Heart left ventricle (tissue), 13 donors: ENCODE results near the gene COL19A1.

Experiments used
- POLR2A ChIP-seq, 2 donors: fragments of 450-650 bp; IDR thresholded peaks; one replicate each; pipeline ENCODE4 v1.6.1; 2017; ENCODE audit warnings: antibody characterized with exemption in 2 of 2, mild to moderate bottlenecking in 2 of 2, moderate library complexity in 2 of 2
- TF ChIP-seq, protein P1 (sequence below), 12 donors: fragments of 200-600 bp; sonication (generic) in 4 of 12; IDR thresholded peaks; one replicate each; pipeline versions ENCODE4 v1.5.0 to v1.8.0; 2018 to 2022; ENCODE audit warnings: antibody characterized with exemption in 12 of 12, mild to moderate bottlenecking in 5 of 12
- donor health status: ischemic (EF 13 %, LVEDD 7.1; RV severe dilation, severe dysfunction).
- donor health status: DM: no; HTN: yes; CAD: no.
- donor health status: DM: no; HTN: no; CAD: no.
- donor health status: ischemic (EF 25% LVEDD 6.9; RV normal size, moderate dysfunction).
- donor health status: ischemic (EF 25% LVEDD 5.7; RV mildly dilated, moderate dysfunction).
- donor health status: ischemic (EF 35%, LVEDD 5.7; RV mildly dilated, moderate dysfunction).
- donor health status: nonischemic (EF 11% LVEDD 7.7; RV severe dilation, severe dysfunction).
- donor health status: DM: yes; HTN: yes; CAD: no.
- donor health status: PGD.
- donor health status: ischemic (EF 29% LVEDD 5.4; RV normal size, mild dysfunction).
- donor health status: nonischemic (EF 23%, LVEDD 6.1; RV moderate dilation, normal function).

DNA sequence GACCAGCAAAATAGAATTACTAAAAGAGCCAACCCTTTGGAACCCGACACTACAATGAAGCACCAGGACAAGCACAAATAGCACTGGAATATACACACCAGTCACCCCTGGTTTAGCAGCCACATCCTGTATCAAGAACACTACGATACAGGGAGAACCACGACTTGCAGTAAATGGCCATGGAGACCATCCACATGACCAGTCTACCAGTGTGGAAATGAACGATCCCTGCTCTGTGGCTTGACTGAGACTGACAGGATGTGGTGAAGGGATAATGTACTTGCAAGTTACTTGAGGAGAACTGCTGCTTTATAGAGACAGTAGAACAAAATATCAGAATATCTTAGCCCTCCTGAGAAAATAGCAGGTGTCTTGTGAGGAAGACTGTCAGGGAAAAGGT lies 266.9 kb downstream of the COL19A1 start:
- TF ChIP-seq, protein P1, sequence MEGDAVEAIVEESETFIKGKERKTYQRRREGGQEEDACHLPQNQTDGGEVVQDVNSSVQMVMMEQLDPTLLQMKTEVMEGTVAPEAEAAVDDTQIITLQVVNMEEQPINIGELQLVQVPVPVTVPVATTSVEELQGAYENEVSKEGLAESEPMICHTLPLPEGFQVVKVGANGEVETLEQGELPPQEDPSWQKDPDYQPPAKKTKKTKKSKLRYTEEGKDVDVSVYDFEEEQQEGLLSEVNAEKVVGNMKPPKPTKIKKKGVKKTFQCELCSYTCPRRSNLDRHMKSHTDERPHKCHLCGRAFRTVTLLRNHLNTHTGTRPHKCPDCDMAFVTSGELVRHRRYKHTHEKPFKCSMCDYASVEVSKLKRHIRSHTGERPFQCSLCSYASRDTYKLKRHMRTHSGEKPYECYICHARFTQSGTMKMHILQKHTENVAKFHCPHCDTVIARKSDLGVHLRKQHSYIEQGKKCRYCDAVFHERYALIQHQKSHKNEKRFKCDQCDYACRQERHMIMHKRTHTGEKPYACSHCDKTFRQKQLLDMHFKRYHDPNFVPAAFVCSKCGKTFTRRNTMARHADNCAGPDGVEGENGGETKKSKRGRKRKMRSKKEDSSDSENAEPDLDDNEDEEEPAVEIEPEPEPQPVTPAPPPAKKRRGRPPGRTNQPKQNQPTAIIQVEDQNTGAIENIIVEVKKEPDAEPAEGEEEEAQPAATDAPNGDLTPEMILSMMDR (IDR thresholded peaks at IDR 0.05): no peak
- TF ChIP-seq POLR2A (IDR thresholded peaks at IDR 0.05): no peak
